Gastroesophageal sphincter (tissue), 3 donors: ENCODE measurements around the gene RPS6KB1.
"Not testable (repeated sequence)": the region's sequence is repeated elsewhere in the genome, so short reads cannot be mapped to it uniquely, and the experiment has no call there.

ENCODE experiments used
- CTCF ChIP-seq, 4 experiments: fragments of 200-600 bp in 2 of 4; fragments of 450-650 bp in 2 of 4; sonication (generic) in 1 of 4; IDR thresholded peaks; one replicate each; pipeline ENCODE4 v1.5.1; 2017 to 2019; ENCODE audit warnings: antibody characterized with exemption in 4 of 4, mild to moderate bottlenecking in 2 of 4, moderate library complexity in 2 of 4
- POLR2A ChIP-seq, 2 donors: fragments of 450-650 bp; IDR thresholded peaks; one replicate each; pipeline ENCODE4 v1.6.1; 2017; ENCODE audit warnings: antibody characterized with exemption in 2 of 2, mild to moderate bottlenecking in 2 of 2, moderate library complexity in 1 of 2
- POLR2AphosphoS5 ChIP-seq: sonication (generic); formaldehyde crosslinking; IDR thresholded peaks from one replicate; pipeline ENCODE4 v1.6.1; 2017; ENCODE audit warnings: antibody characterized with exemption

DNA sequence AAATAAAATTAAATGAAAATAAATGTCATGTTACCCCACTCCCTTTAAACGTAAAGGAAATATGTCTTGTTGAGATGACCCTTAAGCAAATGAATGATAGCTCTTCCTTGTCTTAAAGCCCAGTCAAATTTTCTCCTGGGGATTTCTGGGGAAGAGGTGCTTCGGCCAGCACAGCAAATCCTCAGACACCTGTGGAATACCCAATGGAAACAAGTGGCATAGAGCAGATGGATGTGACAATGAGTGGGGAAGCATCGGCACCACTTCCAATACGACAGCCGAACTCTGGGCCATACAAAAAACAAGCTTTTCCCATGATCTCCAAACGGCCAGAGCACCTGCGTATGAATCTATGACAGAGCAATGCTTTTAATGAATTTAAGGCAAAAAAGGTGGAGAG is 53.5 kb downstream of the RPS6KB1 start:
- TF ChIP-seq CTCF (IDR thresholded peaks at IDR 0.05); POLR2A (IDR thresholded peaks at IDR 0.05); POLR2AphosphoS5: not testable (repeated sequence)
